Skeletal muscle cell (primary cell): ENCODE results near the gene SLC36A1.
A peak's percentile ranks its signal among the peaks of the same experiment; 100 is the strongest.
"Not testable (repeated sequence)": the region's sequence is repeated elsewhere in the genome, so short reads cannot be mapped to it uniquely, and the experiment has no call there.

ENCODE experiments used
- DNase-seq: peaks from one replicate; pipeline ENCODE4 v3.0.0-alpha.2; 2010; ENCODE audit warnings: low read depth
- H3K4me3 ChIP-seq: 2 replicates; pipeline ENCODE4 v1.5.1; 2011; ENCODE audit warnings: low read depth, mild to moderate bottlenecking, control low read depth, low read length, moderate library complexity

SLC36A1 gene

GRCh38 chr5:151476016-151476415 lies 28.6 kb downstream of the SLC36A1 start:
- DNase-seq: no peak

GRCh38 chr5:151477101-151477500 lies 29.7 kb downstream of the SLC36A1 start:
- no peak overlapping the region for H3K4me3 ChIP-seq
- DNase-seq: no peak

More at GRCh38 chr5:151476016-151476415, 28.6 kb downstream of the SLC36A1 start:
- no peak overlapping the region for H3K4me3 ChIP-seq

GRCh38 chr5:151480384-151481293 lies 33.2 kb downstream of the SLC36A1 start:
- peak; percentile 66 for DNase-seq
- H3K4me3 ChIP-seq: no peak overlapping the region

GRCh38 chr5:151483176-151483575 lies 35.8 kb downstream of the SLC36A1 start:
- peak; percentile 48 for DNase-seq
- H3K4me3 ChIP-seq: no peak overlapping the region

GRCh38 chr5:151483647-151484046 lies 36.2 kb downstream of the SLC36A1 start:
- no peak for DNase-seq
- no peak overlapping the region for H3K4me3 ChIP-seq

GRCh38 chr5:151487544-151487943 lies 40.1 kb downstream of the SLC36A1 start:
- no peak for DNase-seq
- H3K4me3 ChIP-seq: no peak overlapping the region

DNA sequence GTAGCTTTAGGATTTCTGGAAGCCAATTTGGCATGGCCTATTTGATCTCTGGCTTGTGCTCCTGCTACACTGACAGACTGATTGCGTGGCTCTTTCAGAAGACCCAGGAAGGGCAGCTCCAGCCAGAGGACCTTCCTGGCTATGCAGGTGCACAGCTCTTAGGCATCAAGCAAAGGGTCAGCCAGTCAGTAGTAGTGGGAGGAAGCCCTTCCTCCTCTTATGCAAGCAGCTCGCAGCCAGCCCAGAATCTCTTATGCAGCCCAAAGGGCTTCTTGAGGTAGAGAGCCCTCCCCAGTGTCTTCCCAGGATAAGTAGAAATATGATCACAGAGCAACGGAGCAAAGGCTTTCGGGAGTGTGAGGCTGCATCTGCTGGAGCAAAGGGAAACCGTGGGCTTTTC lies 43.2 kb downstream of the SLC36A1 start:
- H3K4me3 ChIP-seq: no peak overlapping the region
- DNase-seq: no peak

GRCh38 chr5:151491062-151491461 lies 43.7 kb downstream of the SLC36A1 start:
- no peak overlapping the region for H3K4me3 ChIP-seq
- no peak for DNase-seq

GRCh38 chr5:151492729-151493128 lies 45.3 kb downstream of the SLC36A1 start:
- H3K4me3 ChIP-seq: no peak overlapping the region
- DNase-seq: peak; percentile 49

DNA sequence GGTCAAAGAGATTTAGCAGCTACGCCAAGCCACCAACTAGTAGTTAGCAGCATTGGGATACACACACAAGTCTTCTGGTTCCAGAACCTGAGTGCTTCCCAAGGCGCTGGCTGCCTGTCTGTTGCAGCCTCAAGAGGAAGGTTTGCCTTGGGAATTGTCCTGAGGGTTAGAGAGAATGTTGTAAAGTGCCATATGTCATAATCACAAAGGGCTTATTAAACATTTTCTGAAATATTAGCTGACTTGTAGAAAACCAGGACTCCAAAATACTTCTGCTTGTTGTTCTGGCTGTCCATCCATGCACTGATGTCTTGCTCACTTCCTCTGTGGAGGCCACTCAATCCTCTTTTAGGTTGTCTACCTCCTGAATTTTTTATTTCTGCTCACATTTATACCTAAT lies 46.3 kb downstream of the SLC36A1 start:
- no peak overlapping the region for H3K4me3 ChIP-seq
- no peak for DNase-seq

DNA sequence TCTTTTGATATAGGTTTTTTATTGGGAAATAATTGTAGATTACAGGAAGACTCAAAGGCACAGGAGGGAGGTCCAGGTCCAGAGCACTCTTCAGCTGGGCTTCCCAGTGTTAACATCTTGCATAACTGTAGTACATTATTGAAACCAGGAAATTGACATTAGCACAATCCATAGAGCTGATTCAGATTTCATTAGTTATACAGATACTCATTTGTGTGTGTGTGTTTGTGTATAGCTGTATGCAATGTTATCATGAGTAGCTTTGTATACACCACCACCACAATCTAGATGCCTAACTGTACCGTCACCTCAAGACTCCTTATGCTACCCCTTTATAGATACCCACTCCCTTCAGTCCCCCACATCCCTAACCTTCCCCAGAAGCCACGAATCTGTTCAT lies 47.9 kb downstream of the SLC36A1 start:
- DNase-seq: no peak
- H3K4me3 ChIP-seq: no peak overlapping the region

- no peak for DNase-seq
- H3K4me3 ChIP-seq: no peak overlapping the region
Measured at GRCh38 chr5:151496041-151496484, 48.7 kb downstream of the SLC36A1 start.

GRCh38 chr5:151497391-151498002 lies 50.1 kb downstream of the SLC36A1 start:
- no peak overlapping the region for H3K4me3 ChIP-seq
- no peak for DNase-seq

GRCh38 chr5:151498395-151499155 lies 51.2 kb downstream of the SLC36A1 start:
- DNase-seq: no peak
- no peak overlapping the region for H3K4me3 ChIP-seq

DNA sequence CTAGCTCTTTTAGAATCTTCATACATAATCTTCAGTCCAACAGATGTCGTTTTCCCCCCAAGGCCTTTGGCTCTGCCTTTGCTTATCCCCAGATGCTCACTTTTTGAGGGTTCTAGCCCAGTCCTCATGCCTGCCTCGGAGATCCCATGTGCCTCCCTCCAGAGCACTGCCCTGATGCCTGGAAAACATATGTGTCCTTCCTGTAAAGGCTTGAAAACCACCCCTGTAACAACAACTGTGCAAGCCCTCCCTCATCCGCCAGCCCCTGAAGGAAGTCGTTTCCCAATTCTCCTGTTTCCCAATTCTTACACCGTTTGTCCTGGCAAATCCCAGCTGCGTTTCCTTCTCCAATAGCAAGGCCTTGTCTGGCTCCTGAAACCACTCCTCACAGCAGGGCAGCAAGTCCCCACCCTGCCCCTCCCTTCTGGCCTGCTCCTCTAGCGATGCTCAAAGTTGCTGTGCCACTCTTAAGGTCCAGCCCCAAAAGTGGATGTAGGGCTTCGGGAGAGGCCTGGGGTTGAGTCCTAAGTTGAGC lies 52.2 kb downstream of the SLC36A1 start:
- no peak for DNase-seq
- no peak overlapping the region for H3K4me3 ChIP-seq

GRCh38 chr5:151504006-151504405 lies 56.6 kb downstream of the SLC36A1 start:
- H3K4me3 ChIP-seq: no peak overlapping the region
- DNase-seq: no peak

DNA sequence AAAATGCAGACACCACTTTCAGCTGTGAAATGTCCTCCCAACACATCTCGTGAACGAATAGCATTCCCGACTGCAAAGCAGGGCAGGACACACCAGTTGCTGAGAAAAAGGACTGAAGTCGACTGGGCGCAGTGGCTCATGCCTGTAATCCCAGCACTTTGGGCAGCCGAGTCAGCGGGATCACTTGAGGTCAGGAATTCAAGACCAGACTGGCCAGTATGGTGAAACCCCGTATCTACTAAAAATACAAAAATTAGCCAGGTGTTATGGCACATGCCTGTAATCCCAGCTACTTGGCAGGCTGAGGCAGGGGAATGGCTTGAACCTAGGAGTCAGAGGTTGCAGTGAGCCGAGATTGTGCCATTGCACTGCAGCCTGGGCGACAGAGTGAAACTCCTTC lies 60.9 kb downstream of the SLC36A1 start:
- H3K4me3 ChIP-seq, DNase-seq: not testable (repeated sequence)

- H3K4me3 ChIP-seq: no peak overlapping the region
Measured at GRCh38 chr5:151509231-151509630, 61.8 kb downstream of the SLC36A1 start.

DNA sequence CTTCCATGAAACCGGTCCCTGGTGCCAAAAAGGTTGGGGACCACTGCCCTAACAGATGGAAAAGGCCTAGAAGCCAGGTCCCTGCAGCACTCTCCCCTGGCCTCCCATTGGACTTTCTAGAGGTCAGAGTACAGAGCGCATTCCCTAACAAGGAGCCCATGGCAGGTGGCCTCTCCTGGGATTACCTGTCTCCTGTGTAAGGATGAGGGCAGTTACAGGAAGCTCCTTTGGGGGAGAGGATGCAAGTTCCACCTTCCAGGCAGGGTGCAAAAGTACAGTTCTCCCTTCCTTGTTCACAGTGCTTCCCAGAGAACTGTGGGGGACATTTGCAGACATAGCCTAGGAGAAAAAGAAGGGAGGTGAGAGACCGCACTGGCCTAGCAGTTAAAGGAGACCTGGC lies 62.4 kb downstream of the SLC36A1 start:
- DNase-seq: no peak
- H3K4me3 ChIP-seq: no peak overlapping the region

More at GRCh38 chr5:151509231-151509630, 61.8 kb downstream of the SLC36A1 start:
- no peak for DNase-seq
